ENCODE data around the gene EPB41L4B. TPM values are rescaled to one million over a fixed set of nuclear protein-coding genes. Genes with fewer than 3 reads are reported as not detected.
"Not testable (repeated sequence)": the region's sequence is repeated elsewhere in the genome, so short reads cannot be mapped to it uniquely, and the experiment has no call there.

Gene EPB41L4B
- total and polyA plus RNA-seq, 8 donors, result 10.3 to 17.7 (median 15.3) TPM

- H3K4me3 ChIP-seq, result no peak overlapping the region
- H3K4me1 ChIP-seq, result no peaks in the 10 kb centered on the region
- no peak for ATAC-seq
- no peak for TF ChIP-seq CTCF (IDR thresholded peaks at IDR 0.05)
- no peaks in the 10 kb centered on the region for H3K36me3 ChIP-seq
- H3K9me3 ChIP-seq, result no peaks in the 10 kb centered on the region
- intact Hi-C loops (cut with DNase I), result no loop called here
- no peaks in the 10 kb centered on the region for H3K27me3 ChIP-seq
- no peak overlapping the region for H3K27ac ChIP-seq
- no peak for DNase-seq
Observed at GRCh38 chr9:109133533-109133932, 187.3 kb downstream of the EPB41L4B start.

GRCh38 chr9:109132567-109133021, 188.3 kb downstream of the EPB41L4B start:
- H3K27me3 ChIP-seq, result no peaks in the 10 kb centered on the region
- no peak overlapping the region for H3K4me3 ChIP-seq
- no peaks in the 10 kb centered on the region for H3K9me3 ChIP-seq
- no peak overlapping the region for H3K27ac ChIP-seq
- DNase-seq (no peak), ATAC-seq (no peak)
- TF ChIP-seq CTCF (IDR thresholded peaks at IDR 0.05), result no peak
- no peaks in the 10 kb centered on the region for H3K4me1 ChIP-seq
- intact Hi-C loops (cut with DNase I), result no loop called here
- H3K36me3 ChIP-seq, result no peaks in the 10 kb centered on the region

GRCh38 chr9:109129470-109130197, 191.2 kb downstream of the EPB41L4B start:
- no peak for TF ChIP-seq CTCF (IDR thresholded peaks at IDR 0.05)
- H3K27me3 ChIP-seq, result no peaks in the 10 kb centered on the region
- H3K4me3 ChIP-seq, result no peak overlapping the region
- H3K4me1 ChIP-seq, result no peaks in the 10 kb centered on the region
- ATAC-seq, result no peak
- H3K27ac ChIP-seq, result no peak overlapping the region
- no peaks in the 10 kb centered on the region for H3K36me3 ChIP-seq
- intact Hi-C loops (cut with DNase I), result no loop called here
- DNase-seq, result no peak
- H3K9me3 ChIP-seq, result no peaks in the 10 kb centered on the region

- H3K27ac ChIP-seq; H3K9me3 ChIP-seq; intact Hi-C loops (cut with DNase I); H3K27me3 ChIP-seq; H3K4me1 ChIP-seq; DNase-seq; H3K4me3 ChIP-seq; ATAC-seq; H3K36me3 ChIP-seq: not testable (repeated sequence)
Observed at GRCh38 chr9:109126671-109127070, 194.2 kb downstream of the EPB41L4B start.

GRCh38 chr9:109124121-109124520, 196.7 kb downstream of the EPB41L4B start:
- Histone ChIP-seq H3K9me3 (no peaks in the 10 kb centered on the region), H3K4me1 (peaks cover 0 to 7% of the 10 kb centered on the region in 2 donors), H3K27ac (no peak overlapping the region), H3K4me3 (no peak overlapping the region), H3K27me3 (no peaks in the 10 kb centered on the region), H3K36me3 (no peaks in the 10 kb centered on the region)
- no peak for TF ChIP-seq CTCF (IDR thresholded peaks at IDR 0.05)
- ATAC-seq, result no peak
- no peak for DNase-seq
- intact Hi-C loops (cut with DNase I), result no loop called here

Data from left lung (tissue), 10 donors.